Measurements from ENCODE around the gene NEDD4L.

GRCh38 chr18:58400331-58400870 lies 356.4 kb downstream of the NEDD4L start:
- no peak for TF ChIP-seq CTCF (conservative IDR thresholded peaks at IDR 0.05; ENCODE audit: low read length)
- no peak for TF ChIP-seq EZH2phosphoT487 (IDR thresholded peaks at IDR 0.05; ENCODE audit: borderline replicate concordance, low read depth, low read length)

Data from OCI-LY7 (cell line).